Activated T-cell treated with anti-CD3 and anti-CD28 coated beads, Interleukin-2, amount 50 U/mL, for 24 hours (primary cell): Measurements from ENCODE around the gene CLDN5.
"Not testable (repeated sequence)": the region's sequence is repeated elsewhere in the genome, so short reads cannot be mapped to it uniquely, and the experiment has no call there.

Experiments used
- DNase-seq: peaks from one replicate; pipeline ENCODE4 v3.0.0-alpha.2; 2020
- H3K27ac Mint-ChIP-seq: 2 replicates; pipeline ENCODE4 v1.8.0; 2020; ENCODE audit warnings: mild to moderate bottlenecking, mixed read lengths
- H3K27me3 Mint-ChIP-seq: 2 replicates; pipeline ENCODE4 v1.8.0; 2020; ENCODE audit warnings: mixed read lengths
- H3K36me3 Mint-ChIP-seq: 2 replicates; pipeline ENCODE4 v1.8.0; 2020; ENCODE audit warnings: low read depth, mixed read lengths
- H3K4me1 Mint-ChIP-seq: 2 replicates; pipeline ENCODE4 v1.8.0; 2020; ENCODE audit warnings: low read depth, mixed read lengths
- H3K4me3 Mint-ChIP-seq: 2 replicates; pipeline ENCODE4 v1.8.0; 2020; ENCODE audit warnings: mild to moderate bottlenecking, moderate library complexity, mixed read lengths
- H3K9me3 Mint-ChIP-seq: 2 replicates; pipeline ENCODE4 v1.8.0; 2020; ENCODE audit warnings: mixed read lengths

CLDN5 gene

GRCh38 chr22:19555651-19556050 is 31.4 kb upstream of the CLDN5 start:
- Mint-ChIP-seq H3K9me3 (no peaks in the 10 kb centered on the region), H3K27ac (no peak overlapping the region), H3K27me3 (no peaks in the 10 kb centered on the region), H3K4me3 (no peak overlapping the region), H3K4me1 (no peaks in the 10 kb centered on the region), H3K36me3 (no peaks in the 10 kb centered on the region)
- DNase-seq, result no peak

- DNase-seq, result no peak
- no peaks in the 10 kb centered on the region for H3K36me3 Mint-ChIP-seq
- H3K4me1 Mint-ChIP-seq, result no peaks in the 10 kb centered on the region
- H3K27me3 Mint-ChIP-seq, result no peaks in the 10 kb centered on the region
- H3K27ac Mint-ChIP-seq, result no peak overlapping the region
- no peaks in the 10 kb centered on the region for H3K9me3 Mint-ChIP-seq
- H3K4me3 Mint-ChIP-seq, result no peak overlapping the region
Observed at GRCh38 chr22:19554834-19555404, 30.7 kb upstream of the CLDN5 start.

GRCh38 chr22:19553201-19553600 is 29.0 kb upstream of the CLDN5 start:
- H3K27me3 Mint-ChIP-seq, result no peaks in the 10 kb centered on the region

GRCh38 chr22:19550382-19550781 is 26.2 kb upstream of the CLDN5 start:
- no peak overlapping the region for H3K27ac Mint-ChIP-seq
- no peak for DNase-seq
- no peaks in the 10 kb centered on the region for H3K27me3 Mint-ChIP-seq
- no peaks in the 10 kb centered on the region for H3K9me3 Mint-ChIP-seq
- H3K36me3 Mint-ChIP-seq, result no peaks in the 10 kb centered on the region
- no peak overlapping the region for H3K4me3 Mint-ChIP-seq
- no peaks in the 10 kb centered on the region for H3K4me1 Mint-ChIP-seq

More at GRCh38 chr22:19553201-19553600, 29.0 kb upstream of the CLDN5 start:
- Mint-ChIP-seq H3K27ac (no peak overlapping the region), H3K9me3 (no peaks in the 10 kb centered on the region), H3K4me1 (no peaks in the 10 kb centered on the region), H3K36me3 (no peaks in the 10 kb centered on the region), H3K4me3 (no peak overlapping the region)
- no peak for DNase-seq

- DNase-seq, result no peak
- Mint-ChIP-seq H3K36me3 (no peaks in the 10 kb centered on the region), H3K27ac (no peak overlapping the region), H3K4me3 (no peak overlapping the region), H3K4me1 (no peaks in the 10 kb centered on the region), H3K9me3 (no peaks in the 10 kb centered on the region), H3K27me3 (no peaks in the 10 kb centered on the region)
Observed at GRCh38 chr22:19549428-19549827, 25.2 kb upstream of the CLDN5 start.

GRCh38 chr22:19548964-19549363 is 24.8 kb upstream of the CLDN5 start:
- H3K4me1 Mint-ChIP-seq, result no peaks in the 10 kb centered on the region
- H3K4me3 Mint-ChIP-seq, result no peak overlapping the region
- no peak overlapping the region for H3K27ac Mint-ChIP-seq
- H3K9me3 Mint-ChIP-seq, result no peaks in the 10 kb centered on the region
- H3K36me3 Mint-ChIP-seq, result no peaks in the 10 kb centered on the region
- no peaks in the 10 kb centered on the region for H3K27me3 Mint-ChIP-seq
- no peak for DNase-seq

GRCh38 chr22:19548427-19548826 is 24.2 kb upstream of the CLDN5 start:
- H3K27me3 Mint-ChIP-seq, H3K36me3 Mint-ChIP-seq, H3K9me3 Mint-ChIP-seq, DNase-seq, H3K4me1 Mint-ChIP-seq, H3K27ac Mint-ChIP-seq, H3K4me3 Mint-ChIP-seq: not testable (repeated sequence)

- H3K27ac Mint-ChIP-seq, result no peak overlapping the region
- peaks cover 2% of the 10 kb centered on the region for H3K27me3 Mint-ChIP-seq
- H3K4me1 Mint-ChIP-seq, result no peaks in the 10 kb centered on the region
Observed at GRCh38 chr22:19547620-19548019, 23.4 kb upstream of the CLDN5 start.

GRCh38 chr22:19546680-19547079 is 22.5 kb upstream of the CLDN5 start:
- no peaks in the 10 kb centered on the region for H3K36me3 Mint-ChIP-seq
- H3K9me3 Mint-ChIP-seq, result no peaks in the 10 kb centered on the region
- no peaks in the 10 kb centered on the region for H3K4me1 Mint-ChIP-seq
- H3K4me3 Mint-ChIP-seq, result no peak overlapping the region
- H3K27ac Mint-ChIP-seq, result no peak overlapping the region
- H3K27me3 Mint-ChIP-seq, result peaks cover 2% of the 10 kb centered on the region
- DNase-seq, result no peak

More at GRCh38 chr22:19547620-19548019, 23.4 kb upstream of the CLDN5 start:
- Mint-ChIP-seq H3K9me3 (no peaks in the 10 kb centered on the region), H3K4me3 (no peak overlapping the region), H3K36me3 (no peaks in the 10 kb centered on the region)
- no peak for DNase-seq

GRCh38 chr22:19545935-19546207 is 21.7 kb upstream of the CLDN5 start:
- no peak for DNase-seq
- Mint-ChIP-seq H3K27ac (no peak overlapping the region), H3K27me3 (peaks cover 2% of the 10 kb centered on the region), H3K4me3 (no peak overlapping the region), H3K4me1 (no peaks in the 10 kb centered on the region), H3K36me3 (no peaks in the 10 kb centered on the region), H3K9me3 (no peaks in the 10 kb centered on the region)

- Mint-ChIP-seq H3K27me3 (peaks cover 2% of the 10 kb centered on the region), H3K4me1 (no peaks in the 10 kb centered on the region), H3K9me3 (no peaks in the 10 kb centered on the region), H3K27ac (no peak overlapping the region), H3K4me3 (no peak overlapping the region), H3K36me3 (no peaks in the 10 kb centered on the region)
- no peak for DNase-seq
Observed at GRCh38 chr22:19543970-19544708, 19.9 kb upstream of the CLDN5 start.

- no peak for DNase-seq
- no peak overlapping the region for H3K4me3 Mint-ChIP-seq
- no peaks in the 10 kb centered on the region for H3K9me3 Mint-ChIP-seq
- H3K27me3 Mint-ChIP-seq, result peaks cover 2% of the 10 kb centered on the region
- H3K4me1 Mint-ChIP-seq, result no peaks in the 10 kb centered on the region
- no peaks in the 10 kb centered on the region for H3K36me3 Mint-ChIP-seq
- H3K27ac Mint-ChIP-seq, result no peak overlapping the region
Observed at GRCh38 chr22:19540394-19540793, 16.2 kb upstream of the CLDN5 start.

GRCh38 chr22:19537941-19538488 is 13.8 kb upstream of the CLDN5 start:
- Mint-ChIP-seq H3K4me1 (no peaks in the 10 kb centered on the region), H3K9me3 (no peaks in the 10 kb centered on the region)

GRCh38 chr22:19536564-19536963 is 12.4 kb upstream of the CLDN5 start:
- H3K36me3 Mint-ChIP-seq, result no peaks in the 10 kb centered on the region
- no peaks in the 10 kb centered on the region for H3K4me1 Mint-ChIP-seq
- H3K4me3 Mint-ChIP-seq, result no peak overlapping the region

More at GRCh38 chr22:19537941-19538488, 13.8 kb upstream of the CLDN5 start:
- no peak for DNase-seq
- Mint-ChIP-seq H3K27ac (no peak overlapping the region), H3K27me3 (no peaks in the 10 kb centered on the region), H3K36me3 (no peaks in the 10 kb centered on the region), H3K4me3 (no peak overlapping the region)

GRCh38 chr22:19535001-19535400 is 10.8 kb upstream of the CLDN5 start:
- H3K36me3 Mint-ChIP-seq, result no peaks in the 10 kb centered on the region
- no peaks in the 10 kb centered on the region for H3K4me1 Mint-ChIP-seq
- no peak overlapping the region for H3K4me3 Mint-ChIP-seq
- H3K9me3 Mint-ChIP-seq, result no peaks in the 10 kb centered on the region
- no peak for DNase-seq
- no peak overlapping the region for H3K27ac Mint-ChIP-seq
- H3K27me3 Mint-ChIP-seq, result no peaks in the 10 kb centered on the region

More at GRCh38 chr22:19536564-19536963, 12.4 kb upstream of the CLDN5 start:
- Mint-ChIP-seq H3K27me3 (no peaks in the 10 kb centered on the region), H3K27ac (no peak overlapping the region), H3K9me3 (no peaks in the 10 kb centered on the region)
- DNase-seq, result no peak
